Raji (cell line): ENCODE results near the gene RBM33.

ENCODE experiments used
- POLR2A ChIP-seq: IDR thresholded peaks from 2 replicates; pipeline ENCODE4 v1.6.1; 2011; ENCODE audit warnings: low read depth, low read length, control low read depth; ENCODE audit not compliant: insufficient read depth

RBM33 gene

DNA sequence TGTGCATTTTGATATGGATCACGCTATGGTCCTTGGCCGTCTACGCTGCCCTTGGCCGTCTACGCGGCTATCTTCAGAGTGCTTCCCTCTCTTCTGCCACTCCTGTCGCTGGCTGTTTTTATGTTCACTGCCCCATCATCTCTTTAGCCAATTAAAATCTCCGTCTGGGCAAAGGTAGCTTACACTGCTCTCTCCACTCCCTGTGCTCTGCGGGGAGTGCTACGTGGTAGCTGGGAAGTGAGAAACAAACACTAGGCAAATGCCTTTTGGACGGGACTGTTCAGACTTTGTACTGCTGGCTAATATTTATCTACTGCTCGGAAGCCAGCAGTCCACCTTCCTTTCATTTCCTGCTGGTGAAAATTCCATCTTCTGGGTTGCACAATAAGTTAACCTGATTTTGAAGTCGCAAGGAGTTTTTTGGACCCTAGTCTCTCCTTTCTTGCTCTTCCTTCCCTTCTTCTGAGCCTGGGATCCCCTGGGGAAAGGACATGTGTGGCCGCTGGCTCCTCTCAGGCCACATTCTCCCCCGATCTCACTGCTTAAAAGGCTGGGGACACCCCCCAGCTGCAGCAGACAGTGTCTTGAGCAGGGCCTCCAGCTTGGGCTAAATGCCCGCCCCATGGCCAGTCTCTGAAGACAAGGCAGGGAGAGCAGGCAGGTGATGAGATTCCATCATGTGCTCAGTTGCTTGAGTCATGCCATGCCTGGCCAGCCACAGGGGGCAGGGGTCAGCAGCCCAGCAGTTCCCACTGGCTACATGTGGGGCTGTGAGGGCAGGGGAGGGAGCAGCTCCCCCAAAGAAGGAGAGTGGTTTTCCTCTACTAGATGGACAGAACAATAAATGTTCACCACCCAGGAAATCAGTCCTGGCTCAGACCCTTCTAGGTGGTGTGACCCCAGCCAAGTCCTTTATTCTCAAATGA lies 25.5 kb upstream of the RBM33 start:
- no peak for TF ChIP-seq POLR2A

DNA sequence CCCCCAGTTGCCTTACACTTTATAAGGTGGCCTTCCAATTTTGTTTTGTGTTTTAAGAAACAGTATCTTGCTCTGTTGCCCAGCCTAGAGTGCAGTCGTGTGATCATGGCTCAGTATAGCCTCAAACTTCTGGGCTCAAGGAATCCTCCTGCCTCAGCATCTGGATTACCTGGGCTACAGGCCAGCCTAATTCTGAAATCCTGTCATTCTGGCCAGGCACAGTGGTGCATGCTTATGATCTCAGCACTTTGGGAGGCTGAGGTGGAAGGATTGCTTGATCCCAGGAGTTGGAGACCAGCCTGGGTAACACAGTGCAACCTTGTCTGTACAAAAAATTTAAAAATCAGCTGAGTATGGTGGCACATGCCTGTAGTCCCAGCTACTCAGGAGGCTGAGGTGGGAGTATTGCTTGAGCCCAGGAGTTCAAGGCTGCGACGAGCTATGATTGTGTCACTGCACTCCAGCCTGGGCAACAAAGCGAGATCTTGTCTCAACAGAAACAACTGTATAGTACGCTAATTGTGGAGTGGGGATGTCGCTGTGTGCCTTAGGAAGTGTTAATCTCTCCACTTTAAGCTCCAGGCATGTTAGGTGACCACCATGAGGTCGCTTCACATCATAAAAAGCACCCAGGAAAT lies 24.7 kb upstream of the RBM33 start:
- TF ChIP-seq POLR2A, result no peak

DNA sequence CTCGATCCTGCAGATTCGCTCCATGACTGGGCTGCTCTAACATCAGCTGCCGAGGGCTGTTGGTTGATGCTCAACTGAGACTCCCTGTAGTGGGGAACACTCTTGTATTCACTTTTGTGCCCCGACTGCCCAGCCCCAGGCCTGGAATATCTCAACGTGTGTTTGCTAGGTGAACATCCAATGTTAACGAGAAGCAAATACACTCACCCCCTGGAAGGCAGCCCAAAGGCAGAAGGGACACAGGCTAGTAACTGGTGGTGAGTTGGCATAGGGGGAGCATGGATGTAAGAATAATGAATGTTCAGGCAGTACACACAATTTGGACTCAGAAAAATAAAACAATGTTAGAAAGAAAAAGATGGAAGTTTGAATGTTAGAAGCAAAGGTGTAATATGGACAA lies 24.0 kb upstream of the RBM33 start:
- TF ChIP-seq POLR2A, result no peak

DNA sequence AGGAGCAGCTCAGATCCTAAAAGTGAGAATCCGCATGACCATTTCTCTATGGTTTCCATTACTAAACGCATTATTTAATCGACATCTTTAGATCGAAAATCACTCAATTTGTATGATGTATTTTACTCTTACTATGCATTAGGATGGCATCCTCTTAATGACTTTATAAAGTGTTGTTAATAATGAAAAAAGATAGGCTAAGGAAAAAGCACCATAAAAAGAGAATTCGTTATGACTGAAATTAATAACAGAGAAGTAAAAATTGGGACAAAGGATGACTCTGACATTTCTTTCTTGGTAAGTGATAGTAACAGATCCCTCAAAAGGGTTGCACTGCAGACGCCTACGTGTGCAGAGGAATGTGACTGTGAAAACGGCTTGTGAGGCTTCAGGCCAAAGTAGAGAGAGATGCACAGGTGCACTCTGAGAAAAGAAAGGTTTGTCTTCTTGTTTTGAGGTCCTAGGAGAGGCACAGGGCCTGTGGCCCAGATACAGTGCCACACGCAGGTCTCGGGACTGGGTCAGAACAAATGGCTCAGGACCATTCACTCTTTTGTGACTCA lies 23.0 kb upstream of the RBM33 start:
- TF ChIP-seq POLR2A, result no peak

DNA sequence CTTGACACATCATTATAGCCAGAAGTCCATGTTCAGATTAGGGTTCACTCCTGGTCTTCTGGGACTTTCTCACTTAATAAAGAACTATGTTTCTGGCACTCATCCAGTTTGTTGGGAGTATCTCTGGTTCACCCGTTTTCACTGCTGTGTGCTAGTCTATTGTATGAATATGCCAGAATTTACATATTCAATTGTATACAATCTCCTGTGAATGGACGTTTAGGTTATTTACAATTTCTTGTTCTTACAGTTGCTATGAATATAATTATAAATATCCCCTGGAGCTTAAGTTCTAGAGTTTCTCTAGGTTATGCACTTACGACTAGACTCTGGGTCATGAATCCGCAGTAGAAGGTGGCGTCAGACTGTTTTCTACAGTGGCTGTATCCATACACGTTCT lies 20.0 kb upstream of the RBM33 start:
- TF ChIP-seq POLR2A, result no peak

DNA sequence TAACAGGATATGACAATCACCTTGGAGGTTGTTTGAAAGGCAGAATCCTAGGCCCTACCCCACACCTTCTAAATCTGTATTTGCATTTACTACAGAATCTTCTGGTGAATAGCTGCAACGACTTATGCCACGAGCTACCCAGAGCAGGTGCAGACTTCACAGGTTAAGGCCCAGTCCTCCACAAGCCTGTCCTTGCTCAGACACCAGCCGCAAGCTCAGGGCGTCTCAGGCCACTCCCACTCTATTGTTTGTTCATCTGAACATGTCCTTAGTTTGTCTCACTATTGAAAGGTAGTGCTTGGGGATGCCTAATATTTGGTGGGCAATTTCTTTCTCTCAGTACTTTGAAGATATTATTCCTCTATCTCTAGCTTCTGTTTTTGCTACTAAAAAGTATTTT lies 18.9 kb upstream of the RBM33 start:
- no peak for TF ChIP-seq POLR2A

DNA sequence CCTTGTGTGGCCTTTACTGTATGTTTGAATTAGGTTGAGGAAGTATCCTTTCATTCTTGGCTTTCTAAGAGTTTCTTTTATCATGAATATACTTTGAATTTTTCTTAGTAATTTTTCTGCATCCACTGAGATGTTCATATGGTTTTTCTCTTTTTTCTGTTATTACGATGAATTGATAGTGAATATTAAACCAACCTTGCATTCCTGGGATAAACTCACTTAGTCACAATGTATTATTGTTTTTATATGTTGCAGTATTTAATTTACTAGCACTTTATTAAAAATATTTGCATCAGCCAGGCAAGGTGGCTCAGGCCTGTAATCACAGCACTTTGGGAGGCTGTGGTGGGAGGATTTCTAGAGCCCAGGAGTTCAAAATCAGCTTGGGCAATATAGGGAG lies 15.3 kb upstream of the RBM33 start:
- TF ChIP-seq POLR2A, result no peak

DNA sequence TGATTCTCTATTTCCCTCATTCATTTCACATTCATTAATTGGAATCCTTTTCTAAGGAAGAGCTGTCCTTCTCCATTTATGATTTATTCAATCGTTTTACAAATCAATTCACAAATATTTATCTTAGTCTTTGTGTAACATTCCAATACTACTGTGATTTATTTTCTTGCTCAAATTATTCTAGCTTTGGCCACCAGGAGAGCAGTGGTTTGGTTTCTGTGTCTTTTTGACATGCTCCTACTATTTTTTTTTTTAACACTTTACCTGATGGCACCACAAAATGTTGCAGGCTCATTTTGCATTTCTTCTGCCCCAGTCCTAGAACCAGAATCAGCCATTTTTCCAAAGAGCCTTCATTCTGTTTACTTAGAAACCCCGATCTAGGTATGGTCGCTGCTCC lies 13.3 kb upstream of the RBM33 start:
- no peak for TF ChIP-seq POLR2A

DNA sequence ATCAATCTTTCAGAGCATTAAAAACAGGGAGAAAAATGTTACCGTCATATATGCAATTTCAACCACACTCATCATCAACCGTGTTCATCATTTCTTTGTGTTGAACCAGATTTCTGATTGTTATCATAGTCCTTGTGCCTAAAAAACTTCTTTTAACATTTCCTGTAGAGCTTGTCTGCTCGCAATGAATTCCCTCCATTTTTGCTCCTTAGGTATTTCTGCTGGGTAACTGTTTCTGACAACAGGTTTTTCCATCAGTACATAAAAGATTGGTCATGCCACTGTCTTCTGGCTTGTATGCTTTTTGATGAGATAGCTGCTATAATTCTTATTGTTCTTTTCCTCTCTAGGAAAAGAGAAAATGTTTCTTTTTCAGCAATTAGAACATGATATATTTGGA lies 8.6 kb upstream of the RBM33 start:
- no peak for TF ChIP-seq POLR2A

DNA sequence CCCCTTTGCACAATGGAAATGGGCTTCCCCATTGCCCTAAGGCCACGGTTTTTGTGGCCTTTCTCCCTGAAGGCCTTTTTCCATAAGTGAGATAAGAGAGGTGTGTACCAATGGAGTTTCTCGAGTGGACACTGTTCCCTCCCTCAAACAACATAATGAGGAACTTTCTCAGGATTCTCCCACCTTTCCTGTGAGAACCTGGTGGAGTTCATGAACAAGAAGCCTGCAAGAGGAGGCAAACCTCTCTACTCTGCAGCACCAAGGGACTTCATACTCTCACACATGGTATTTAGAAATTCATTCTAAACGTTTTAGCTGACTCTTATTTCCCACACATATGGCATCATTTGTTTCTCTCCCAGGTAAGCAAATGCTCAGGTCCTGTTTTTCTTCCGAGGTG lies 7.3 kb upstream of the RBM33 start:
- TF ChIP-seq POLR2A, result no peak

DNA sequence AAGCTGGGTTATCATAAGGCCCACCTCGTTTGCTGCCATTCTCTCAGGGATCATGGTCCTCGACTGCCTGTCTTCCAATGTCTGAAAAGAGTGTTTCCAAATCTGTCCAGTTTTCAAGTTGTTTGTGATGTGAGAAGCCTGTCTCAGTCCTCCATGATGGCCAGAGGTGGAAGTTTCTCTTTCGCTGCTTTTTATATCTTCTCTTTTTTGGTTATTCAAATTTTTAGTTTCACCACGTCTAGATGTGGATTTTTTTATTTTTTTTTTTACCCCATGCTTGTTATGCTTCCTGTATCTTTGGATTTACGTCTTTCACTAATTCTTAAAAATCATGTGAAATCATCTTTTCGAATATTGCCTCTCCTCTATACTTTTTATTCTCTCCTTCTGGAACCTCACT lies 6.1 kb upstream of the RBM33 start:
- TF ChIP-seq POLR2A, result no peak

DNA sequence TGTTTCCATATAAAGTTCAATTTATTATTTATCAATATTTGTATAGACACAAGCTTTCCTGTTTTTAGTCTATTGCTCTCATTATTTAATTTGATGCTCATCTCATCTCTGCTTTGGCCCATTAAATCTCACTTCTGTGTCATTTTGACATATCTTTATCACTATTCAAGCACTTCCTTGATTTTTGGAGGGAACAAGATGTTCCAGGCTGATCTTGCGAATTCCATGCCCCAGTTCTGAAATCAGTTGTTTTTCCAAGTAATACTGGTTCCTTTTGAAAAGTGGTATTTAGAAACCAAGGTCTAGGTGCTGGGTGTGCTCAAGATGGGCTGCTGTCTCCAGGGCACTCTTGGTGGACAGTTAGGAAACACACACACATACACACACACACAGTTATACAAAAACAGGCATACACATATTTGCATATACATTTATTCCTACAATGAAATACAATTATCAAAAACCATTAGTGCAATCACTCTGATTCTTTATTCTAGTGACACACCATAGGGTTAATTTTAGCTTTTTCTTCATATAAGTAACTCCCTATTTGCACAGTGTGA lies 4.4 kb upstream of the RBM33 start:
- no peak for TF ChIP-seq POLR2A

DNA sequence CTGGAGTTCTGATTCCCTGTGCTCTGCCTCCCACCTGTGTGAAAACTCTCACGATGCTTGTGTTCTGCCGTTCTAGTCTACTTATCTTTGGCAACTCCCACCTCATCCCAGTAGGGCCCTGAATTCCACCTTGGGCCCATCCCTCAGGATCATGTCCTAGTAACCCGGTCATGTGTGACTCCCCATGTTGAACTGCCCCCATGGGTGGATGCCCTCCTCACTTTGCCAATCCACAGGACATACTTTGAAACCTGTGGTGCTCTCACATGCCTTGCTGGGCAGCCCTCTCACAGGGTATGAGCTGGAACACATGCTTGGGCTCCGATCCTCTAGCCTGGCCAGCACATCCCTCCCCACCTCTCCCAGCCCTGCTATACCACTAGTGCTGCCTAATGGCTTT lies 3.8 kb upstream of the RBM33 start:
- TF ChIP-seq POLR2A, result no peak

DNA sequence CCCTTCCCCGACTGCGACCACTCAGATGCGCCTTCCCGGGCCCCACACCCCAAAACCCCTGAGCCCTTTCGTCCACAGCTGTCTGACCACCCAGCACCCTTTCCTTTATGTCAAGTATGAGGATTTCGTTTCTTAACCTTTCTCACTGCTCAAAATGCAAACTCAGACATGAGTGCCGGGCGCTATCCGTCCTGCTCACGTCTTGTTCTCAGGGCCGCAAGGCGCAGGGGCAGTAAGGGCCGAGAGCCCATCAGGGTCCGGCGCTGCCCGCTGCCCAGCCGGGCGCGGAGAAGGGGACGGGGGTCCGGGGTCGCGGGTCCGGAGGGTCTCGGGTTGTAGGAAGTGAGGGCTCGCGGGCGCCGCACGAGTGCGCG lies 670 bp upstream of the RBM33 start:
- no peak for TF ChIP-seq POLR2A

DNA sequence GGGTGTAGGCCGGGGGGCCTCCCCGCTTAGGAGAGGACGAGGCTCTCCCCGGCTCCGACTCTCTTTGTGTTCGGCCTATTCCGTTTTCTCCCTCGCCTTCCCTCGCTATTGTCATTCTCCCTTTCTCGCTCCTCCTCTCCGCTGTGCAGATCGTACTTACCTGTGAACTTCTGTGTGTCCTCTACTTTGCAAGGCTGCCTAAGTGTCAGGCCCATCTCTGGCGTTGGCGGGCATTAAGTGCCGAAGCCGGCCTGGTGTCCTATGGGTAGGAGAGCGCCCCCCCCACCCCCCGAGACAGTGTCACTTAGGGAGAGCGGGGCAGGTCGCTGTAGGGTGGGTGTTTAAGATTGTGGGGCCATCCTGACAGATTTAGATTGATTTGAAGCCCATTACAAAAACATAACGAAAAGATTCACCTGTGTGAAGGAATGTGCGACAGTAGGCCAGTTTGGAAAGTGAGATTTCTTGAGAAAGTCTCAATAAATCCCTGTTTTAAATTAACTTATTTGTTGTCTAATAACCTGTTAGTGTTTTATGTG lies 579 bp downstream of the RBM33 start:
- no peak for TF ChIP-seq POLR2A

DNA sequence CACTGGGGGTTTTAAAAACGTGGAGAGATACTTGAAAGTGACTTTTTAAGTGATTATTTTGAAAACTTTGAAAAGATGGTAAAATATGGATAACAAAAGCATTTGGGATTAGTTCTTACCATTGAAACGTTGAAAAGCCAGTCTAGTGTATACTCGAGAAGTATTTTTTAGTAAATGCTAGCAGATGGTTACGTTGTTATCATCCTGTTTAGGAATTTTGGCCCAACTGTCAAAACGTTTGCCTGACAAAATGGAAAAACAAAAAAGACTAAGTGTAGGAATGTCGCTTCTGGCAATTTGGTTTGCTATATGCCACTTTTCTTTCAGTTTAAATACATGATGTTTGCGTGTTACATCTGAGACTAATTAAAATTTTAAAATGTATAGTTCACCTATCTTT lies 1.2 kb downstream of the RBM33 start:
- TF ChIP-seq POLR2A, result no peak
